K562 (cell line): ENCODE results near the gene NAA80. TPM values are rescaled to one million over a fixed set of nuclear protein-coding genes. Genes with fewer than 3 reads are reported as not detected.

ENCODE experiments used
- ARNT ChIP-seq, 2 experiments: fragments of 450-650 bp; IDR thresholded peaks; 2 replicates each; pipeline ENCODE4 v1.6.1; 2016; ENCODE audit warnings: mild to moderate bottlenecking in 1 of 2
- BRD9 ChIP-seq: fragments of 450-650 bp; IDR thresholded peaks from 2 replicates; pipeline ENCODE4 v1.6.1; 2018; ENCODE audit warnings: low read depth; ENCODE audit not compliant: partially characterized antibody
- CAMTA2 ChIP-seq: fragments of 250-450 bp; sonication (Bioruptor Pico); conservative IDR thresholded peaks from 2 replicates; pipeline ENCODE4 v1.5.1; 2022
- GATAD2B ChIP-seq: fragments of 450-650 bp; IDR thresholded peaks from 2 replicates; pipeline ENCODE4 v1.6.1; 2017; ENCODE audit warnings: mild to moderate bottlenecking, borderline replicate concordance
- HDAC1 ChIP-seq, 2 experiments: fragments of 450-650 bp; IDR thresholded peaks; 2 replicates each; pipeline ENCODE4 v1.6.1; 2016 to 2017; ENCODE audit warnings: inconsistent platforms in 1 of 2, mild to moderate bottlenecking in 1 of 2, moderate library complexity in 1 of 2
- KDM1A ChIP-seq, 2 experiments: fragments of 450-650 bp; IDR thresholded peaks; 2 replicates each; pipeline ENCODE4 v1.6.1; 2016; ENCODE audit warnings: mild to moderate bottlenecking in 2 of 2
- MIER1 ChIP-seq: fragments of 450-650 bp; IDR thresholded peaks from 2 replicates; pipeline ENCODE4 v1.6.1; 2016; ENCODE audit warnings: antibody characterized with exemption, mild to moderate bottlenecking, low read depth
- NR2C1 ChIP-seq, 2 experiments: fragments of 450-650 bp; IDR thresholded peaks; 2 replicates each; pipeline ENCODE4 v1.6.1; 2017; ENCODE audit warnings: mild to moderate bottlenecking in 2 of 2, antibody characterized with exemption in 1 of 2, inconsistent platforms in 1 of 2, missing compliant biosample characterization in 1 of 2, missing genetic modification characterization in 1 of 2
- POLR2H ChIP-seq: IDR thresholded peaks from 2 replicates; pipeline ENCODE4 v1.6.1; 2016; ENCODE audit warnings: missing genetic modification characterization, low read depth, mild to moderate bottlenecking, control low read depth, missing compliant biosample characterization, moderate library complexity
- POU5F1 ChIP-seq: fragments of 150-350 bp; IDR thresholded peaks from 2 replicates; pipeline ENCODE4 v1.6.1; 2014; ENCODE audit warnings: borderline replicate concordance, low read length, low read depth, mild to moderate bottlenecking; ENCODE audit not compliant: partially characterized antibody
- RUNX1 ChIP-seq: sonication (generic); IDR thresholded peaks from 2 replicates; pipeline ENCODE4 v1.6.1; 2016; ENCODE audit warnings: antibody characterized with exemption, low read depth
- SUPT5H ChIP-seq: fragments of 450-650 bp; IDR thresholded peaks from 2 replicates; pipeline ENCODE4 v1.6.1; 2016
- YY1 ChIP-seq, 3 experiments: IDR thresholded peaks; 2 replicates each; pipeline ENCODE4 v1.6.1; 2011; ENCODE audit warnings: low read length in 2 of 3, mild to moderate bottlenecking in 2 of 3, moderate library complexity in 2 of 3, borderline replicate concordance in 1 of 3, control low read depth in 1 of 3, low read depth in 1 of 3; ENCODE audit not compliant: insufficient read depth in 3 of 3, insufficient replicate concordance in 2 of 3, control insufficient read depth in 1 of 3, insufficient read length in 1 of 3; ENCODE audit errors: extremely low read depth in 1 of 3
- ZNF174 ChIP-seq: fragments of 250-450 bp; sonication (Bioruptor Pico); IDR thresholded peaks from 2 replicates; pipeline ENCODE4 v1.4.0; 2020; ENCODE audit warnings: mild to moderate bottlenecking
- polyA plus RNA-seq, 8 experiments: library from polyadenylated mRNA; depleted of rRNA in 4 of 8; stranded (reverse) in 5 of 8; unstranded in 3 of 8; fragments of >200 nt; fragmentation: Nextera tagmentation in 2 of 8; fragmentation: Illumina TruSeq in 1 of 8; extraction: Ambion mirVana in 2 of 8; extraction: Trizol in 1 of 8; gene quantifications; 2 replicates each; pipeline versions ENCODE4 v1.2.1 to v1.2.3, GENCODE V29; 2011 to 2014; ENCODE audit warnings: inconsistent platforms in 1 of 8, missing spikeins in 1 of 8
- total RNA-seq, 7 experiments: library from RNA; depleted of rRNA in 6 of 7; stranded (reverse); fragments of >200 nt in 6 of 7; fragmentation: Illumina TruSeq in 2 of 7; extraction: Trizol in 2 of 7; gene quantifications; 2 replicates each; pipeline versions ENCODE4 v1.2.1 to v1.2.3, GENCODE V29; 2011 to 2021; ENCODE audit warnings: low replicate concordance in 1 of 7
- TF ChIP-seq, protein P1 (sequence below): fragments of 250-450 bp; sonication (Bioruptor Pico); IDR thresholded peaks from 2 replicates; pipeline ENCODE4 v1.5.0; 2021; ENCODE audit warnings: mild to moderate bottlenecking, borderline replicate concordance
- TF ChIP-seq, protein P2 (sequence below): fragments of 200-800 bp; sonication (Bioruptor generic); IDR thresholded peaks from 2 replicates; pipeline ENCODE4 v1.6.1; 2016; ENCODE audit warnings: missing genetic modification characterization, missing compliant biosample characterization
- TF ChIP-seq, protein P3 (sequence below): fragments of 250-450 bp; sonication (Bioruptor Pico); IDR thresholded peaks from 2 replicates; pipeline ENCODE4 v1.4.0; 2020; ENCODE audit warnings: borderline replicate concordance

Gene NAA80
- total and polyA plus RNA-seq, 9 of the 15 experiments (the other 6 are each of a cell fraction or from before 2014, with no cell fraction given), result 0.82 to 24.0 (median 8.6) TPM

DNA sequence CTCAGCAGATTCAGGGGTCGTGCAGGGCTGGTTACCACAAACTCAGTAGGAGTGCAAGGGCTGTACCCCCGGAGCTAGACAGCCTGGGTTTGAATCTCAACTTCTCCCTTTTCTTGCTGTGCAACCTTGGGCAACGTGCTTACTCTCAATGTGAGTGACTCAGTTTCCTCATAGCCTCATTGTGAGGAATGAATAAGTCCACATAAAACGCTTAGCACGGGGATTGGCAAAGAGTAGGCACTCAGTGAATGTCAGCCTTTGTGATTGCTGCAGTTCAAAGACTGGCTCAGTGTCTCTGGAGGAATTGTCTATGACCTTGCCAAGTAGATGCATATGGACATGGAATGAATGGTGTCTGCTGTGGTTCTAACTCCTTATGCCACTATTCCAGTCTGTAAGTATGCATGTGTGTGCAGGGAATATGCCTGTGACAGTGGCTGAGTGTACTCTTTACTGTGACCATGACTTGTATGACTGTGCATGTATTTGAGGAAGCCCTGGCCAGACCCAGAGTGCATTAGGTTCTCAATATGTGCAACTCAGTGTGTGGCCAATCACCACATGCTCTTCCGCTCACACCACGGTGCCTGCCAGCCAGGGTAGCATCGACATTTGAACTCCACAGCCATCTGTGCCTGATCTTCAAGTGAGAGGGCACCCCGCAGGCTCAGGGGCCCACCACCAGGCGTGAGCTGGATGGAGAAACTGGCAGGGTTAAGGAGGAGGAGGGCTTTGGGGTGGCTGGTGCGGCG, 900 bp upstream of the NAA80 start (continued):
- TF ChIP-seq MIER1, result no peak
- TF ChIP-seq RUNX1, result no peak
- no peak for TF ChIP-seq CAMTA2 (CRISPR knock-in tag)
- no peak for TF ChIP-seq ARNT (IDR thresholded peaks at IDR 0.05)
- TF ChIP-seq NR2C1 (IDR thresholded peaks at IDR 0.05), result no peak
- peak; percentile 12; the same call in 1 of the 2 replicates for TF ChIP-seq NR2C1 (tag; IDR thresholded peaks at IDR 0.05)
- peak in 1 of 2 experiments; percentile 51; a peak in 1 of 4 replicates for TF ChIP-seq KDM1A (IDR thresholded peaks at IDR 0.05)
- TF ChIP-seq POU5F1, result no peak
- TF ChIP-seq, protein P1, sequence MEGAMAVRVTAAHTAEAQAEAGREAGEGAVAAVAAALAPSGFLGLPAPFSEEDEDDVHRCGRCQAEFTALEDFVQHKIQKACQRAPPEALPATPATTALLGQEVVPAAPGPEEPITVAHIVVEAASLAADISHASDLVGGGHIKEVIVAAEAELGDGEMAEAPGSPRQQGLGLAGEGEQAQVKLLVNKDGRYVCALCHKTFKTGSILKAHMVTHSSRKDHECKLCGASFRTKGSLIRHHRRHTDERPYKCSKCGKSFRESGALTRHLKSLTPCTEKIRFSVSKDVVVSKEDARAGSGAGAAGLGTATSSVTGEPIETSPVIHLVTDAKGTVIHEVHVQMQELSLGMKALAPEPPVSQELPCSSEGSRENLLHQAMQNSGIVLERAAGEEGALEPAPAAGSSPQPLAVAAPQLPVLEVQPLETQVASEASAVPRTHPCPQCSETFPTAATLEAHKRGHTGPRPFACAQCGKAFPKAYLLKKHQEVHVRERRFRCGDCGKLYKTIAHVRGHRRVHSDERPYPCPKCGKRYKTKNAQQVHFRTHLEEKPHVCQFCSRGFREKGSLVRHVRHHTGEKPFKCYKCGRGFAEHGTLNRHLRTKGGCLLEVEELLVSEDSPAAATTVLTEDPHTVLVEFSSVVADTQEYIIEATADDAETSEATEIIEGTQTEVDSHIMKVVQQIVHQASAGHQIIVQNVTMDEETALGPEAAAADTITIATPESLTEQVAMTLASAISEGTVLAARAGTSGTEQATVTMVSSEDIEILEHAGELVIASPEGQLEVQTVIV (CRISPR knock-in tag), result no peak
- TF ChIP-seq ZNF174 (CRISPR knock-in tag), result no peak
- no peak for TF ChIP-seq YY1 (IDR thresholded peaks at IDR 0.05; ENCODE audit: borderline replicate concordance in 1 of 3, control insufficient read depth in 1 of 3, extremely low read depth in 1 of 3, insufficient read depth in 3 of 3, insufficient read length in 1 of 3, insufficient replicate concordance in 2 of 3, low read depth in 1 of 3, low read length in 2 of 3)
- TF ChIP-seq, protein P2, sequence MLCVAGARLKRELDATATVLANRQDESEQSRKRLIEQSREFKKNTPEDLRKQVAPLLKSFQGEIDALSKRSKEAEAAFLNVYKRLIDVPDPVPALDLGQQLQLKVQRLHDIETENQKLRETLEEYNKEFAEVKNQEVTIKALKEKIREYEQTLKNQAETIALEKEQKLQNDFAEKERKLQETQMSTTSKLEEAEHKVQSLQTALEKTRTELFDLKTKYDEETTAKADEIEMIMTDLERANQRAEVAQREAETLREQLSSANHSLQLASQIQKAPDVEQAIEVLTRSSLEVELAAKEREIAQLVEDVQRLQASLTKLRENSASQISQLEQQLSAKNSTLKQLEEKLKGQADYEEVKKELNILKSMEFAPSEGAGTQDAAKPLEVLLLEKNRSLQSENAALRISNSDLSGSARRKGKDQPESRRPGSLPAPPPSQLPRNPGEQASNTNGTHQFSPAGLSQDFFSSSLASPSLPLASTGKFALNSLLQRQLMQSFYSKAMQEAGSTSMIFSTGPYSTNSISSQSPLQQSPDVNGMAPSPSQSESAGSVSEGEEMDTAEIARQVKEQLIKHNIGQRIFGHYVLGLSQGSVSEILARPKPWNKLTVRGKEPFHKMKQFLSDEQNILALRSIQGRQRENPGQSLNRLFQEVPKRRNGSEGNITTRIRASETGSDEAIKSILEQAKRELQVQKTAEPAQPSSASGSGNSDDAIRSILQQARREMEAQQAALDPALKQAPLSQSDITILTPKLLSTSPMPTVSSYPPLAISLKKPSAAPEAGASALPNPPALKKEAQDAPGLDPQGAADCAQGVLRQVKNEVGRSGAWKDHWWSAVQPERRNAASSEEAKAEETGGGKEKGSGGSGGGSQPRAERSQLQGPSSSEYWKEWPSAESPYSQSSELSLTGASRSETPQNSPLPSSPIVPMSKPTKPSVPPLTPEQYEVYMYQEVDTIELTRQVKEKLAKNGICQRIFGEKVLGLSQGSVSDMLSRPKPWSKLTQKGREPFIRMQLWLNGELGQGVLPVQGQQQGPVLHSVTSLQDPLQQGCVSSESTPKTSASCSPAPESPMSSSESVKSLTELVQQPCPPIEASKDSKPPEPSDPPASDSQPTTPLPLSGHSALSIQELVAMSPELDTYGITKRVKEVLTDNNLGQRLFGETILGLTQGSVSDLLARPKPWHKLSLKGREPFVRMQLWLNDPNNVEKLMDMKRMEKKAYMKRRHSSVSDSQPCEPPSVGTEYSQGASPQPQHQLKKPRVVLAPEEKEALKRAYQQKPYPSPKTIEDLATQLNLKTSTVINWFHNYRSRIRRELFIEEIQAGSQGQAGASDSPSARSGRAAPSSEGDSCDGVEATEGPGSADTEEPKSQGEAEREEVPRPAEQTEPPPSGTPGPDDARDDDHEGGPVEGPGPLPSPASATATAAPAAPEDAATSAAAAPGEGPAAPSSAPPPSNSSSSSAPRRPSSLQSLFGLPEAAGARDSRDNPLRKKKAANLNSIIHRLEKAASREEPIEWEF (CRISPR knock-in tag), result no peak
- TF ChIP-seq GATAD2B, result no peak
- TF ChIP-seq, protein P3, sequence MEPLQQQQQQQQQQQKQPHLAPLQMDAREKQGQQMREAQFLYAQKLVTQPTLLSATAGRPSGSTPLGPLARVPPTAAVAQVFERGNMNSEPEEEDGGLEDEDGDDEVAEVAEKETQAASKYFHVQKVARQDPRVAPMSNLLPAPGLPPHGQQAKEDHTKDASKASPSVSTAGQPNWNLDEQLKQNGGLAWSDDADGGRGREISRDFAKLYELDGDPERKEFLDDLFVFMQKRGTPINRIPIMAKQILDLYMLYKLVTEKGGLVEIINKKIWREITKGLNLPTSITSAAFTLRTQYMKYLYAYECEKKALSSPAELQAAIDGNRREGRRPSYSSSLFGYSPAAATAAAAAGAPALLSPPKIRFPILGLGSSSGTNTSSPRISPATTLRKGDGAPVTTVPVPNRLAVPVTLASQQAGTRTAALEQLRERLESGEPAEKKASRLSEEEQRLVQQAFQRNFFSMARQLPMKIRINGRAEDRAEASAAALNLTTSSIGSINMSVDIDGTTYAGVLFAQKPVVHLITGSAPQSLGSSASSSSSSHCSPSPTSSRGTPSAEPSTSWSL, result no peak
- no peak for TF ChIP-seq BRD9
- no peak; the same call in 1 of the 2 replicates for TF ChIP-seq SUPT5H
- no peak for TF ChIP-seq HDAC1 (IDR thresholded peaks at IDR 0.05)
- TF ChIP-seq POLR2H (tag), result no peak
